ENCODE measurements around the gene DLEC1. TPM values are rescaled to one million over a fixed set of nuclear protein-coding genes. Genes with fewer than 3 reads are reported as not detected.

DLEC1 gene
- total and polyA plus RNA-seq, 9 of the 15 experiments (the other 6 are each of a cell fraction or from before 2014, with no cell fraction given): 0.07 to 0.08 TPM; not detected in 7

DNA sequence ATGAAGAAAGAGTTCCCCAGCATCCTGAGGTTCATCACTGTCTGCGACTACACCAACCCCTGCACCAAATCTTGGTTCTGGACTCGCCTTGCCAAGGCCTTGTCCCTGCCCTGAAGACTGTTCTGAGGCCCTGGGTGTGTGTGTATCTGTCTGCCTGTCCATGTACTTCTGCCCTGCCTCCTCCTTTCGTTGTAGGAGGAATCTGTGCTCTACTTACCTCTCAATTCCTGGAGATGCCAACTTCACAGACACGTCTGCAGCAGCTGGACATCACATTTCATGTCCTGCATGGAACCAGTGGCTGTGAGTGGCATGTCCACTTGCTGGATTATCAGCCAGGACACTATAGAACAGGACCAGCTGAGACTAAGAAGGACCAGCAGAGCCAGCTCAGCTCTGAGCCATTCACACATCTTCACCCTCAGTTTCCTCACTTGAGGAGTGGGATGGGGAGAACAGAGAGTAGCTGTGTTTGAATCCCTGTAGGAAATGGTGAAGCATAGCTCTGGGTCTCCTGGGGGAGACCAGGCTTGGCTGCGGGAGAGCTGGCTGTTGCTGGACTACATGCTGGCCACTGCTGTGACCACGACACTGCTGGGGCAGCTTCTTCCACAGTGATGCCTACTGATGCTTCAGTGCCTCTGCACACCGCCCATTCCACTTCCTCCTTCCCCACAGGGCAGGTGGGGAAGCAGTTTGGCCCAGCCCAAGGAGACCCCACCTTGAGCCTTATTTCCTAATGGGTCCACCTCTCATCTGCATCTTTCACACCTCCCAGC lies 102.4 kb downstream of the DLEC1 start:
- ChIA-PET CTCF (ENCODE audit: low intra/inter-chr PET ratio) (no interaction called here), POLR2A (interaction anchor here (1.0 to 3.7 kb wide), 5 partner anchors 12 to 25 kb away, joined by 3 to 17 read pairs (median 9); partner anchors contain the start of gene OXSR1)
- H2AFZ ChIP-seq (ENCODE audit: low read depth, low read length): no peak overlapping the region
- FAIRE-seq (no peak), DNase-seq (ENCODE audit: extremely low read depth in 1 of 4, low spot score in 3 of 4) (no peak), ATAC-seq (no peak)
- no peaks in the 10 kb centered on the region for H4K20me1 ChIP-seq (replicated peaks; ENCODE audit: control insufficient read depth, insufficient read depth, low read length)
- peaks cover 26% of the 10 kb centered on the region; the same call in 2 of the 3 replicates for H3K36me3 ChIP-seq (ENCODE audit: control insufficient read depth, insufficient read depth, low read length)
- H3K27me3 ChIP-seq (ENCODE audit: control insufficient read depth in 2 of 2, insufficient read depth in 2 of 2, low read length in 2 of 2): no peaks in the 10 kb centered on the region; a peak in 1 of 5 replicates
- no peaks in the 10 kb centered on the region for H3K9me1 ChIP-seq (ENCODE audit: control insufficient read depth, insufficient read depth, low read length)
- peak overlapping the region in 1 of 2 experiments; percentile 5; a peak in 1 of 4 replicates for H3K9ac ChIP-seq (ENCODE audit: insufficient read depth in 1 of 2, low read depth in 2 of 2, low read length in 2 of 2)
- no peak for TF ChIP-seq BRCA1 (IDR thresholded peaks at IDR 0.05)
- TF ChIP-seq BRCA1 (CRISPR knock-in tag; IDR thresholded peaks at IDR 0.05): 0 out of 2 replicates have a peak, but pooled peaks have one; percentile 64
- TF ChIP-seq SNIP1 (IDR thresholded peaks at IDR 0.05; ENCODE audit: low read depth): no peak
- in situ Hi-C loops (cut with MboI): no loop called here
- intact Hi-C loops (cut with micrococcal nuclease): no loop called here
- no TSS peak for BruUV-seq (replicated peaks)
- no peak overlapping the region for H3K4me3 ChIP-seq
- no peaks in the 10 kb centered on the region for H3K9me3 ChIP-seq (replicated peaks; ENCODE audit: control insufficient read depth, insufficient read depth, low read depth, low read length)
- peaks cover 17 to 35% of the 10 kb centered on the region in 2 experiments; a peak in 4 of 5 replicates for H3K4me1 ChIP-seq (replicated peaks in 1 of 2; ENCODE audit: control insufficient read depth in 2 of 2, insufficient read depth in 2 of 2, low read length in 2 of 2)
- no peak overlapping the region for H3K27ac ChIP-seq (ENCODE audit: extremely low read depth, low read depth, low read length)
- 74% methylated on average over 7 of the region's 7 CpGs for WGBS (ENCODE audit: insufficient coverage, low coverage, missing lambda C conversion rate)
- H3K4me2 ChIP-seq (ENCODE audit: insufficient read depth, low read length): no peak overlapping the region
- peaks cover 28% of the 10 kb centered on the region for H3K79me2 ChIP-seq (ENCODE audit: control insufficient read depth, insufficient read depth, low read length)

- 47% methylated on average over 2 of the region's 2 CpGs for WGBS (ENCODE audit: insufficient coverage, low coverage, missing lambda C conversion rate)
- no peak for FAIRE-seq
- TF ChIP-seq, protein P1, sequence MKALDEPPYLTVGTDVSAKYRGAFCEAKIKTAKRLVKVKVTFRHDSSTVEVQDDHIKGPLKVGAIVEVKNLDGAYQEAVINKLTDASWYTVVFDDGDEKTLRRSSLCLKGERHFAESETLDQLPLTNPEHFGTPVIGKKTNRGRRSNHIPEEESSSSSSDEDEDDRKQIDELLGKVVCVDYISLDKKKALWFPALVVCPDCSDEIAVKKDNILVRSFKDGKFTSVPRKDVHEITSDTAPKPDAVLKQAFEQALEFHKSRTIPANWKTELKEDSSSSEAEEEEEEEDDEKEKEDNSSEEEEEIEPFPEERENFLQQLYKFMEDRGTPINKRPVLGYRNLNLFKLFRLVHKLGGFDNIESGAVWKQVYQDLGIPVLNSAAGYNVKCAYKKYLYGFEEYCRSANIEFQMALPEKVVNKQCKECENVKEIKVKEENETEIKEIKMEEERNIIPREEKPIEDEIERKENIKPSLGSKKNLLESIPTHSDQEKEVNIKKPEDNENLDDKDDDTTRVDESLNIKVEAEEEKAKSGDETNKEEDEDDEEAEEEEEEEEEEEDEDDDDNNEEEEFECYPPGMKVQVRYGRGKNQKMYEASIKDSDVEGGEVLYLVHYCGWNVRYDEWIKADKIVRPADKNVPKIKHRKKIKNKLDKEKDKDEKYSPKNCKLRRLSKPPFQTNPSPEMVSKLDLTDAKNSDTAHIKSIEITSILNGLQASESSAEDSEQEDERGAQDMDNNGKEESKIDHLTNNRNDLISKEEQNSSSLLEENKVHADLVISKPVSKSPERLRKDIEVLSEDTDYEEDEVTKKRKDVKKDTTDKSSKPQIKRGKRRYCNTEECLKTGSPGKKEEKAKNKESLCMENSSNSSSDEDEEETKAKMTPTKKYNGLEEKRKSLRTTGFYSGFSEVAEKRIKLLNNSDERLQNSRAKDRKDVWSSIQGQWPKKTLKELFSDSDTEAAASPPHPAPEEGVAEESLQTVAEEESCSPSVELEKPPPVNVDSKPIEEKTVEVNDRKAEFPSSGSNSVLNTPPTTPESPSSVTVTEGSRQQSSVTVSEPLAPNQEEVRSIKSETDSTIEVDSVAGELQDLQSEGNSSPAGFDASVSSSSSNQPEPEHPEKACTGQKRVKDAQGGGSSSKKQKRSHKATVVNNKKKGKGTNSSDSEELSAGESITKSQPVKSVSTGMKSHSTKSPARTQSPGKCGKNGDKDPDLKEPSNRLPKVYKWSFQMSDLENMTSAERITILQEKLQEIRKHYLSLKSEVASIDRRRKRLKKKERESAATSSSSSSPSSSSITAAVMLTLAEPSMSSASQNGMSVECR (CRISPR knock-in tag; IDR thresholded peaks at IDR 0.05): no peak
Measured at GRCh38 chr3:38141952-38142273, 102.9 kb downstream of the DLEC1 start.

More at GRCh38 chr3:38141952-38142273, 102.9 kb downstream of the DLEC1 start:
- H2AFZ ChIP-seq (ENCODE audit: low read depth, low read length): no peak overlapping the region
- no peaks in the 10 kb centered on the region; a peak in 1 of 5 replicates for H3K27me3 ChIP-seq (ENCODE audit: control insufficient read depth in 2 of 2, insufficient read depth in 2 of 2, low read length in 2 of 2)
- ATAC-seq (no peak), DNase-seq (ENCODE audit: extremely low read depth in 1 of 4, low spot score in 3 of 4) (no peak)
- in situ Hi-C loops (cut with MboI): no loop called here
- no peak overlapping the region for H3K4me2 ChIP-seq (ENCODE audit: insufficient read depth, low read length)
- intact Hi-C loops (cut with micrococcal nuclease): no loop called here
- no peak overlapping the region for H3K4me3 ChIP-seq
- H3K9ac ChIP-seq (ENCODE audit: insufficient read depth in 1 of 2, low read depth in 2 of 2, low read length in 2 of 2): no peak overlapping the region
- H3K9me1 ChIP-seq (ENCODE audit: control insufficient read depth, insufficient read depth, low read length): no peaks in the 10 kb centered on the region
- H3K36me3 ChIP-seq (ENCODE audit: control insufficient read depth, insufficient read depth, low read length): peaks cover 26% of the 10 kb centered on the region; the same call in 2 of the 3 replicates
- peaks cover 23% of the 10 kb centered on the region for H3K79me2 ChIP-seq (ENCODE audit: control insufficient read depth, insufficient read depth, low read length)
- no peak overlapping the region for H3K27ac ChIP-seq (ENCODE audit: extremely low read depth, low read depth, low read length)
- BruUV-seq (replicated peaks): no TSS peak
- peaks cover 17 to 30% of the 10 kb centered on the region in 2 experiments; a peak in 4 of 5 replicates for H3K4me1 ChIP-seq (replicated peaks in 1 of 2; ENCODE audit: control insufficient read depth in 2 of 2, insufficient read depth in 2 of 2, low read length in 2 of 2)
- H3K9me3 ChIP-seq (replicated peaks; ENCODE audit: control insufficient read depth, insufficient read depth, low read depth, low read length): no peaks in the 10 kb centered on the region
- no peaks in the 10 kb centered on the region for H4K20me1 ChIP-seq (replicated peaks; ENCODE audit: control insufficient read depth, insufficient read depth, low read length)
- CTCF ChIA-PET (ENCODE audit: low intra/inter-chr PET ratio): no interaction called here
- POLR2A ChIA-PET: interaction anchor here (0.6 to 3.7 kb wide), 7 partner anchors 10 to 171 kb away, joined by 3 to 17 read pairs (median 8); partner anchors contain the start of gene OXSR1
